HG03571 (cell line): ENCODE measurements around the gene DIP2C.

Experiments used
- ATAC-seq: cut with Tn5 transposase; IDR thresholded peaks from one replicate; pipeline ENCODE4 v1.9.1; 2021; ENCODE audit not compliant: unreplicated experiment

The DIP2C gene

GRCh38 chr10:289581-289980 lies 399.9 kb downstream of the DIP2C start:
- no peak for ATAC-seq

GRCh38 chr10:288316-289200 lies 400.9 kb downstream of the DIP2C start:
- ATAC-seq = no peak

GRCh38 chr10:287814-288213 lies 401.7 kb downstream of the DIP2C start:
- no peak for ATAC-seq

GRCh38 chr10:287026-287709 lies 402.3 kb downstream of the DIP2C start:
- ATAC-seq = no peak

- ATAC-seq = no peak
Measured at GRCh38 chr10:285216-285615, 404.3 kb downstream of the DIP2C start.

- ATAC-seq = peak; percentile 93
Measured at GRCh38 chr10:283916-284356, 405.5 kb downstream of the DIP2C start.

- ATAC-seq = no peak
Measured at GRCh38 chr10:283140-283479, 406.4 kb downstream of the DIP2C start.

GRCh38 chr10:282294-283139 lies 407.0 kb downstream of the DIP2C start:
- ATAC-seq = no peak

- ATAC-seq = no peak
Measured at GRCh38 chr10:279655-280054, 409.8 kb downstream of the DIP2C start.

- ATAC-seq = no peak
Measured at GRCh38 chr10:279232-279631, 410.2 kb downstream of the DIP2C start.

- no peak for ATAC-seq
Measured at GRCh38 chr10:278707-279106, 410.8 kb downstream of the DIP2C start.

GRCh38 chr10:277963-278362 lies 411.5 kb downstream of the DIP2C start:
- ATAC-seq = no peak

- ATAC-seq = no peak
Measured at GRCh38 chr10:275680-276079, 413.8 kb downstream of the DIP2C start.

- no peak for ATAC-seq
Measured at GRCh38 chr10:274866-275265, 414.6 kb downstream of the DIP2C start.

- no peak for ATAC-seq
Measured at GRCh38 chr10:273088-273487, 416.4 kb downstream of the DIP2C start.

GRCh38 chr10:271722-272121 lies 417.7 kb downstream of the DIP2C start:
- no peak for ATAC-seq

- no peak for ATAC-seq
Measured at GRCh38 chr10:271201-271600, 418.3 kb downstream of the DIP2C start.

GRCh38 chr10:269440-270074 lies 419.9 kb downstream of the DIP2C start:
- no peak for ATAC-seq

GRCh38 chr10:267705-268104 lies 421.8 kb downstream of the DIP2C start:
- ATAC-seq = no peak

GRCh38 chr10:266974-267425 lies 422.5 kb downstream of the DIP2C start:
- ATAC-seq = no peak
